ENCODE data around the gene MFAP2.
"Not testable (repeated sequence)": the region's sequence is repeated elsewhere in the genome, so short reads cannot be mapped to it uniquely, and the experiment has no call there.

Gene MFAP2

DNA sequence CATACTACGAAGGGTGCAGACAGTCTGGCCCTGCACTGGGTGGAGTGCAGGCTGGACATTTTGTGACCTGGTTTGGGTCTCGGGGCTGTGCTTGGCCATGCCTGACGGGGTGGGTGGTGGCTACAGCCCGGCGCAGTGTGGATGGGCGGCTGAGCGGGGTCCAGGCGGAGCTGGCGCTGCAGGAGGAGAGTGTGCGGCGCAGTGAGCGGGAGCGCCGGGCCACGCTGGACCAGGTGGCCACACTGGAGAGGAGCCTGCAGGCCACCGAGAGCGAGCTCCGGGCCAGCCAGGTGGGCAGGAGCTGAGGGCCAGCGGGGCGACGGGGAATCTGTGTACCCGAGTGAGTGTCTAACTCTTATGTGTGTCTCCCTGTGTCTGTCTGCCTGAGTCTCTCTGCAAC, 14.1 kb downstream of the MFAP2 start:
- in situ Hi-C loops (cut with HindIII; ENCODE audit: low sequenced_read_pairs), result no loop called here

DNA sequence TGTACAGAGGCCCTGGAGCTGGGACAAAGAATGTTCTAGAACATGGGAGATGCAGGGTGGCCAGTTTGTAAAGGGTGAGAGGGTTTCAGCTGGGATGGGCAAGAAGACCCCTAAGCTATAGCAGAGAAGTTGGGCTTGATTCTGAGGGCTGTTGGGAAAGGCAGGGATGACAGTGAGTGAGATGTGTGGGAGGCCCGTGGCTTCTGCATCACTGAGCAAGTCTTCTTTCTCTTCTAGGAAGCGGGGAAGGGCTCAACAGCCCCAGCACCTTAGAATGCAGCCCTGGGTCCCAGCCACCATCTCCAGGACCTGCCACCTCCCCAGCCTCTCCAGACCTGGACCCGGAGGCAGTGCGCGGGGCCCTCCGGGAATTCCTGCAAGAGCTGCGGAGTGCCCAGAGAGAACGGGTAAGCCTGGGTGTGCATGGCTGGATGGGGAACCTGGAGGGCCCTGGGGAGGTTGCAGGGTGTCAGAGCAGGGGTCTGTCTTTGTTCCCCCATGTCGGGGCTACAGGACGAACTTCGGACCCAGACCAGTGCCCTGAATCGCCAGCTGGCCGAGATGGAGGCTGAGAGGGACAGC, 14.8 kb downstream of the MFAP2 start:
- in situ Hi-C loops (cut with HindIII; ENCODE audit: low sequenced_read_pairs), result no loop called here

DNA sequence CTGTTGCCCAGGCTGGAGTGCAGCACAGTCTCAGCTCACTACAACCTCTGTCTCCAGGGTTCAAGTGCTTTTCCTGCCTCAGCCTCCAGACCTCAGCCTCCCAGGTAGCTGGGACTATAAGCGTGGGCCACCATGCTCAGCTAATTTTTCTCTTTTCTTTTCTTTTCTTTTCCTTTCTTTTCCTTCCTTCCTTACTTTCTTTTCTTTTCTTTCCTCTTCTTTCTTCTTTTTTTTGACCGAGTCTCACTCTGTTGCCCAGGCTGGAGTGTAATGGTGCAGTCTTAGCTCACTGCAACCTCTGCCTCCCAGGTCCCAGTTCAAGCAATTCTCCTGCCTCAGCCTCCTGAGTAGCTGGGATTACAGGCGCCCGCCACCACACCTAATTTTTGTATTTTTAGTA, 16.3 kb downstream of the MFAP2 start:
- in situ Hi-C loops (cut with HindIII; ENCODE audit: low sequenced_read_pairs), result not testable (repeated sequence)

GRCh38 chr1:16961297-16962133, 18.9 kb downstream of the MFAP2 start:
- in situ Hi-C loops (cut with HindIII; ENCODE audit: low sequenced_read_pairs), result no loop called here

DNA sequence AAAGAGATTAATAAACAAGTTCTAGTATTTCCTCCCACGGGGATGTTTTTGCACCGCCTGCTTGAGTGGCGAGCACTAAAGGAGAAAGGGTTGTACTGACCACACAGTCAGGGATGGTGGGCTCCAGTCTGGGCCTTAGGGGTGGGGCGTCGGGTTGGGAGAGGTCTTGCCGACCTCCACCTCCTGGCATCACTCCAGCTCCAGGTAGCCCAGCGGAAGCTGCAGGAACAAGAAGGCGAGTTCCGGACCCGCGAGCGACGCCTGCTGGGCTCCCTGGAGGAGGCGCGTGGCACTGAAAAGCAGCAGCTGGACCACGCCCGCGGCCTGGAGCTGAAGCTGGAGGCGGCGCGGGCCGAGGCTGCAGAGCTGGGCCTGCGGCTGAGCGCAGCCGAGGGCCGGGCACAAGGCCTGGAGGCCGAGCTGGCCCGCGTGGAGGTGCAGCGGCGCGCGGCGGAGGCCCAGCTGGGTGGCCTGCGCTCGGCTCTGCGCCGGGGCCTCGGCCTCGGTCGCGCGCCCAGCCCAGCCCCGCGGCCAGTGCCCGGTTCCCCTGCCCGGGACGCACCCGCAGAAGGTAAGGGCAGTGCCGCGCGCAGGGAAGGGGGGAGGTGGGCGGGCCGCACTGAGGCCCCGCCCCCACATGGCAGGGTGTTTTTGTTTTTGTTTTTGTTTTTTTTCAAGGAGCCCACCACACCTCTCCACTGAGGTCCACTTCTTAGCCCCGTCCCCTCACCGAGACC, 19.7 kb downstream of the MFAP2 start:
- in situ Hi-C loops (cut with HindIII; ENCODE audit: low sequenced_read_pairs), result no loop called here

- in situ Hi-C loops (cut with HindIII; ENCODE audit: low sequenced_read_pairs), result no loop called here
Measured at GRCh38 chr1:16958475-16958874, 21.9 kb downstream of the MFAP2 start.

GRCh38 chr1:16957731-16958130, 22.7 kb downstream of the MFAP2 start:
- in situ Hi-C loops (cut with HindIII; ENCODE audit: low sequenced_read_pairs), result no loop called here

GRCh38 chr1:16956775-16957174, 23.6 kb downstream of the MFAP2 start:
- in situ Hi-C loops (cut with HindIII; ENCODE audit: low sequenced_read_pairs), result no loop called here

DNA sequence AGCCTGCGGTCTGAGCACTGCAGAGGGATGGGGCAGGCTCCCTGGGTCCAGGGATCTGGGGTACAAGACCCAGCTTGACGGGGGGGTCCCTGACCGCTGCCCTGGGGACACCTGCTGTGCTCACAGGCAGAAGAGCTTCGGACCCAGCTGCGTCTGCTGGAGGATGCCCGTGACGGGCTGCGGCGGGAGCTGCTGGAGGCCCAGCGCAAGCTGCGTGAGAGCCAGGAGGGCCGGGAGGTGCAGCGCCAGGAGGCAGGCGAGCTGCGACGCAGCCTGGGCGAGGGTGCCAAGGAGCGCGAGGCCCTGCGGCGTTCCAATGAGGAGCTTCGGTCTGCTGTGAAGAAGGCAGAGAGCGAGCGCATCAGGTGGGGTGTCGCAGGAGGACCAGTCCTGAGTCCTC, 25.2 kb downstream of the MFAP2 start:
- in situ Hi-C loops (cut with HindIII; ENCODE audit: low sequenced_read_pairs), result no loop called here

DNA sequence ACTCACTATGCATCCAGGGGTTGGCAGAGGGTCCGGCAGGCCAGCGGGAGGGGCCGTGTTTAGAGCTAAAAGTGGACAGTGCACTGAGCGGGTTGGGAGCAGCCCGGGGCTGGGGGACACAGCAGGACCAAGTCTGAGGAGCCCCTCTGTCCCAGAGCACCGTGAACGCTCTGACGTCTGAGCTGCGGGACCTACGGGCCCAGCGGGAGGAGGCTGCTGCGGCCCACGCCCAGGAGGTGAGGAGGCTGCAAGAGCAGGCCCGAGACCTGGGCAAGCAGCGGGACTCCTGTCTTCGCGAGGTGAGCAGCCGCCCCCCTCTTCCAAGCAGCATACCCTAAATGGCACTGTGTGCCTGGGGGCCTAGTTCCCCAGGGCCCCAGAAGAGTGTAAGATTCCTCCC, 25.8 kb downstream of the MFAP2 start:
- in situ Hi-C loops (cut with HindIII; ENCODE audit: low sequenced_read_pairs), result no loop called here

GRCh38 chr1:16952376-16952775, 28.0 kb downstream of the MFAP2 start:
- in situ Hi-C loops (cut with HindIII; ENCODE audit: low sequenced_read_pairs), result not testable (repeated sequence)

DNA sequence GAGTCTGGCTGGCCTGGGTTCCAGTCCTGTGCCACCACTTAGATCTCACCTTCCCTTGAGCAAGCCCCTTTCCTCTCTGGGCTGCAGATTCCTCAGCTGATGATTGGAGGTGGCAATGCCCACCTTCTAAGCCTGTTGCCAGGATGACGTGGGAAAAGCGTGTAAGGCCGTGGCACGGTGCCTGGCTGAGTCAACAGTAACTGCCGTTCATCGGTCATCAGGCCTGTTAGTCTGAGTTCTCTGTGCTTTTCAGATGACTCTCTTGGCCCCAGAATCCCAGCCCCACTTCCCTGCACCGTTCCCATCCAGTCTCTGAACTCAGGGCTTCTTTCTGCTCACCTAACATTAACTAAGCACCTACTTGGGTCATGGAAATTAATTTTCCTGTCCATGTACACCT, 31.4 kb downstream of the MFAP2 start:
- in situ Hi-C loops (cut with HindIII; ENCODE audit: low sequenced_read_pairs), result not testable (repeated sequence)

GRCh38 chr1:16948282-16948891, 32.0 kb downstream of the MFAP2 start:
- in situ Hi-C loops (cut with HindIII; ENCODE audit: low sequenced_read_pairs), result not testable (repeated sequence)

DNA sequence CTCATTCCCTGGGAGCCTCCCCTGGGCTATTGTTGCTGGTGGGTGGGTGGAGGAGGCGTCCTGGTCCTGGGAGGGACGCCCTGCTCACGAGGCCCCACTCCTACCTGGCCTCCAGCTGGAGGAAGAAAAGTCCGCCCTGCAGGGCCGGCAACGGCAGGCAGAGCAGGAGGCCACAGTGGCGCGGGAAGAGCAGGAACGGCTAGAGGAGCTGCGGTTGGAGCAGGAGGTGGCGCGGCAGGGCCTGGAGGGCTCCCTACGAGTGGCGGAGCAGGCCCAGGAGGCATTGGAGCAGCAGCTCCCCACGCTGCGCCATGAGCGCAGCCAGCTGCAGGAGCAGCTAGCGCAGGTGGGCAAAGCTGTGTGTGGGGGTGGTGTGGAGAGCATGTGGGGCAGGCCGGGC, 33.8 kb downstream of the MFAP2 start:
- in situ Hi-C loops (cut with HindIII; ENCODE audit: low sequenced_read_pairs), result no loop called here

- in situ Hi-C loops (cut with HindIII; ENCODE audit: low sequenced_read_pairs), result not testable (repeated sequence)
Measured at GRCh38 chr1:16946185-16946584, 34.2 kb downstream of the MFAP2 start.

- in situ Hi-C loops (cut with HindIII; ENCODE audit: low sequenced_read_pairs), result not testable (repeated sequence)
Measured at GRCh38 chr1:16945512-16945911, 34.9 kb downstream of the MFAP2 start.

DNA sequence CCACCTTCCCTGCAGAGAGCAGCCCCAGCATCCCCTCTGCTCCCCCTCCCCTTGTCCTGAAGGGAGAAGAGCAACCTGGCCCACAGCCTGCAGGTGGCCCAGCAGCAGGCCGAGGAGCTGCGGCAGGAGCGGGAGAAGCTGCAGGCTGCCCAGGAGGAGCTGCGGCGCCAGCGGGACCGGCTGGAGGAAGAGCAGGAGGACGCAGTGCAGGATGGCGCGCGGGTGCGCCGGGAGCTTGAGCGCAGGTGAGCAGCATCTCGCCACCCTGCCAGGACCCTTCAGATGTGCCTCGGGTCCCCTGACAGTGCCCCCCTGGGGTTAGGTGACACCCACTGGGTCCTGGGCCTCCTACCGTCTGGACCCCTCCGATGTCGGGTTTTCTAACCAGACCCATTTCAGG, 36.4 kb downstream of the MFAP2 start:
- in situ Hi-C loops (cut with HindIII; ENCODE audit: low sequenced_read_pairs), result no loop called here

- in situ Hi-C loops (cut with HindIII; ENCODE audit: low sequenced_read_pairs), result not testable (repeated sequence)
Measured at GRCh38 chr1:16939386-16940180, 40.8 kb downstream of the MFAP2 start.

DNA sequence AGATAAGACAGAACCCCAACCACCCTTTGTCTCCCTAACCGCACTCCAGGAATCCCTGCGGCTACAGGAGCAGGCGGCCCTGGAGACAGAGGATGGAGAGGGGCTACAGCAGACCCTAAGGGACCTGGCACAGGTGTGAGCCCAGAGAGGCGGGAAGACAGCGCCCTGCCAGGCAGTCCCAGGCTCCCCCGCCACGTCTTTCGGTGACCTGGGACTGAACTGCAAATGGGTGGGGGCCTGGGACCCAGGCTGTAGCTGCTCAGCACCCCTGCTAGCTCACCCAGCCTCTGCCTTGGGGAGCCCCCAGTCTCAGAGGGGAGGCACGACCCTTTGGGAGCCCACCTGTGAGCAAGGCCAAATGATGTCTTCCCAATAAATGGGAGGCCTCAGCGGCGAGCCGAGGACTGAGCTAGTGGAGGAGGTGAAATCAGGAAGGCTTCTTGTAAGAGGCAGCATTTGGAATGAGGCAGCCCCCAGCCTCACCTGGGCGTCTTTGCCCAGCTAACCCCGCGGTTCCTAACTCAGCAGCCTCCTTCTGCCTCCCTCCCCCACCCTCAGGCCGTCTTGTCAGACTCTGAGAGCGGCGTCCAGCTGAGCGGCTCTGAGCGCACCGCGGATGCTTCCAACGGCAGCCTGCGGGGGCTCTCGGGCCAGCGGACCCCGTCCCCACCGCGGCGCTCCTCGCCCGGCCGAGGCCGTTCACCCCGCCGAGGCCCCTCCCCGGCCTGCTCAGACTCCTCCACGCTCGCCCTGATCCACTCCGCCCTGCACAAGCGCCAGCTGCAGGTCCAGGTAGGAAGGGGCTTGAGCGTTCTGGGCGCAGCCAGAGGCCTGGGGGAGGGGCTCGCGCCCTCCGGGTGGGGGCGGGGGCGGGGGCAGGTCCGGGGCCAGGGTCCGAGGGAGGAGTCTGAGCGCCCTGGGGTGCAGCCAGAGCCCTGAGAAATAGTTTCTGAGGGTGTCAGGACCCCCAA, 41.8 kb downstream of the MFAP2 start:
- in situ Hi-C loops (cut with HindIII; ENCODE audit: low sequenced_read_pairs), result no loop called here

GRCh38 chr1:16936580-16936979, 43.8 kb downstream of the MFAP2 start:
- in situ Hi-C loops (cut with HindIII; ENCODE audit: low sequenced_read_pairs), result not testable (repeated sequence)

Data from DLD1 (cell line).